RWPE2 (cell line): ENCODE results near the gene CLMP.
A peak's percentile ranks its signal among the peaks of the same experiment; 100 is the strongest.

ENCODE experiments used
- ATAC-seq: fragments of 200-7000 bp; cut with Tn5 transposase; 3 replicates; pipeline ENCODE4 v1.9.1; 2021; ENCODE audit warnings: low read depth
- DNase-seq: peaks from one replicate; pipeline ENCODE4 v3.0.0-alpha.2; 2020; ENCODE audit warnings: low spot score
- H3K27ac ChIP-seq: fragments of 450-650 bp; 2 replicates; pipeline ENCODE4 v1.5.1; 2017; ENCODE audit warnings: mild to moderate bottlenecking; ENCODE audit not compliant: poor library complexity, severe bottlenecking
- H3K27me3 ChIP-seq: fragments of 250-450 bp; sonication (Bioruptor Pico); 2 replicates; pipeline ENCODE4 v1.5.1; 2021; ENCODE audit warnings: mild to moderate bottlenecking, moderate library complexity; ENCODE audit not compliant: insufficient read depth, poor library complexity, severe bottlenecking
- H3K36me3 ChIP-seq: fragments of 250-450 bp; sonication (Bioruptor Pico); 2 replicates; pipeline ENCODE4 v1.5.1; 2020; ENCODE audit warnings: low read depth, mild to moderate bottlenecking, moderate library complexity
- H3K4me1 ChIP-seq: fragments of 250-450 bp; sonication (Bioruptor Pico); 2 replicates; pipeline ENCODE4 v1.5.1; 2021; ENCODE audit warnings: mild to moderate bottlenecking, moderate library complexity; ENCODE audit not compliant: insufficient read depth, poor library complexity, severe bottlenecking
- H3K4me3 ChIP-seq: fragments of 250-450 bp; sonication (Bioruptor Pico); 2 replicates; pipeline ENCODE4 v1.5.1; 2021; ENCODE audit warnings: mild to moderate bottlenecking, moderate library complexity; ENCODE audit not compliant: severe bottlenecking
- H3K9me3 ChIP-seq: fragments of 250-450 bp; sonication (Bioruptor Pico); 2 replicates; pipeline ENCODE4 v1.5.1; 2021; ENCODE audit warnings: mild to moderate bottlenecking, moderate library complexity; ENCODE audit not compliant: severe bottlenecking
- TF ChIP-seq, protein P1 (sequence below): fragments of 450-650 bp; IDR thresholded peaks from one replicate; pipeline ENCODE4 v1.5.1; 2017; ENCODE audit warnings: mild to moderate bottlenecking, moderate library complexity; ENCODE audit not compliant: poor library complexity, severe bottlenecking

CLMP gene

DNA sequence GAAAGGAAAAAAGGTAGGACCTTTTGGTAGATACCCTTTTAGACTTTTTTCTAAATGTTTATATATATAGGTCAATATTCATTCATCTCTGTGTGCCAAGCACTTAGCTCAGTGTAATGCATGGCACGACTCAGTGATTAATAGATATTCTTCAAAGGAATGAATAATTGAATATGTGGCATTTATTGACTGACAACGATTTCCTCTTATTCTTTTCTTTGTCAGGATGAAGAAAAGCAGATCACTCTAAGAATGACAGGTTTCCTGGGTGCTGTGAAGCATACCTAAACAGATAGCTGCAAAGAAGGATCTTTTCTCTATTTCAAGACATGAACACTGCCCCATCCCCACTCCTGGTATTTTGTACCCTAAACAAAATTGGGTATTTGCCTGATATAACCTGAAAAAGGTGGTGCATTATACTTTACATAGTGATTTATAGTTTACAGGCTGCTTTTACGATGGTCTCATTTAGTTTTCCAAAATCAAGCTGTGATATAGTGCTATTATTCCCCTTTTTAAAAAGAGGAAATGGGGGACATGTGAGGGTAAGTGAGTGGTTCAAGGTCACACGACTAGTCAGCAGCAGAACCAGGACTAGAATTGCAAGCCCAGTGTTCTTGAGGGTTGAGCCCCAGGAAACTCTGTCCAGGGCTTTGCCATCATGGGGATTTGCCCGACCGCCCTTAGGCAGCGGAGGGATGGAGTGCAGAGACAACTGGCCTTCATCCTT, 32.9 kb upstream of the CLMP start:
- no peak for ATAC-seq
- no peaks in the 10 kb centered on the region for H3K27me3 ChIP-seq
- TF ChIP-seq, protein P1, sequence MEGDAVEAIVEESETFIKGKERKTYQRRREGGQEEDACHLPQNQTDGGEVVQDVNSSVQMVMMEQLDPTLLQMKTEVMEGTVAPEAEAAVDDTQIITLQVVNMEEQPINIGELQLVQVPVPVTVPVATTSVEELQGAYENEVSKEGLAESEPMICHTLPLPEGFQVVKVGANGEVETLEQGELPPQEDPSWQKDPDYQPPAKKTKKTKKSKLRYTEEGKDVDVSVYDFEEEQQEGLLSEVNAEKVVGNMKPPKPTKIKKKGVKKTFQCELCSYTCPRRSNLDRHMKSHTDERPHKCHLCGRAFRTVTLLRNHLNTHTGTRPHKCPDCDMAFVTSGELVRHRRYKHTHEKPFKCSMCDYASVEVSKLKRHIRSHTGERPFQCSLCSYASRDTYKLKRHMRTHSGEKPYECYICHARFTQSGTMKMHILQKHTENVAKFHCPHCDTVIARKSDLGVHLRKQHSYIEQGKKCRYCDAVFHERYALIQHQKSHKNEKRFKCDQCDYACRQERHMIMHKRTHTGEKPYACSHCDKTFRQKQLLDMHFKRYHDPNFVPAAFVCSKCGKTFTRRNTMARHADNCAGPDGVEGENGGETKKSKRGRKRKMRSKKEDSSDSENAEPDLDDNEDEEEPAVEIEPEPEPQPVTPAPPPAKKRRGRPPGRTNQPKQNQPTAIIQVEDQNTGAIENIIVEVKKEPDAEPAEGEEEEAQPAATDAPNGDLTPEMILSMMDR = no peak
- no peaks in the 10 kb centered on the region for H3K4me1 ChIP-seq
- H3K9me3 ChIP-seq = no peaks in the 10 kb centered on the region
- no peak for DNase-seq
- no peak overlapping the region for H3K4me3 ChIP-seq
- no peak overlapping the region for H3K27ac ChIP-seq
- H3K36me3 ChIP-seq = no peaks in the 10 kb centered on the region

DNA sequence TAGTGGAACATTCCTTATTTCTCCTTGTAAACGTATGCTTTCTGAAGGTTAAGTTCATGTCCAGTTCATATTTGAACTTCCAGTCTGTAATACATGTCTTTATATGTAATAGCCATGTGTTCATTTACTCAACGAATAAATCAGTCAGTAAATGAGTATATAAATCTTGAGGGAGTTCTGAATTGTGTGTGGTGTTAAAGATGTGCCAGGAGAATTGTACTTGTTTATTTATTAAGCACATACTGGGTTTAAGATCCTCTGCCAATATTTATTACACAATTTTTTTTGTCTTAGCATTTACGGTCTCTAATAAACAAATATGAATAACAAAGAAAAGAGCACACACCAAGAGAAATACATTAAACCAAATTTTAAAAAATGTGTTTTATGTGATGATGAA, 26.5 kb upstream of the CLMP start:
- H3K27me3 ChIP-seq = no peaks in the 10 kb centered on the region
- H3K4me3 ChIP-seq = no peak overlapping the region
- H3K27ac ChIP-seq = no peak overlapping the region
- no peak for ATAC-seq
- TF ChIP-seq, protein P1 = no peak
- no peaks in the 10 kb centered on the region for H3K9me3 ChIP-seq
- no peaks in the 10 kb centered on the region for H3K36me3 ChIP-seq
- peaks cover 13% of the 10 kb centered on the region for H3K4me1 ChIP-seq
- DNase-seq = no peak

DNA sequence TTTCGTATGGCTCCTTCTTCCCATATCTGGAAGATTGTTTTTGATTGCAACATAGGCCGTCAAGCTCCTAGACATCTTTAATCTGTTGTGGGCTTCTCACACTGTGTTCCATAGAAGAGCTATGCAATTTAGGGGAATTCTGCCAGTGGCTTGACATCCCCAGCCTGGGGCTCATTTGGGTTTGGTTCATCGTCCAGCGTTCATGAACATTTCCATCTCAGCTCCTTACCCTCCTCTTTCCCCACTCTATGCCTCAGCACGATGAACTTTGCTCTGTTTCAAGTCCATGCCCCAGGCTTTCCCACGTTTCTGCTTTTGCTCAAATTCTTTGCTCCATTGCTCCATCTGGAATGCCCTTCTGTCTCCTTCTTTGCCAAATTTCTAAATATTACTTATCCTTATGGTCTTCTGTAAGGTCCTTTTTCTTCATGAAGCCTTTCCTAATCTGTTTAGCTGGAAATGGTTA, 26.1 kb upstream of the CLMP start:
- ATAC-seq (no peak), DNase-seq (no peak)
- Histone ChIP-seq H3K9me3 (no peaks in the 10 kb centered on the region), H3K4me1 (peaks cover 13% of the 10 kb centered on the region), H3K36me3 (no peaks in the 10 kb centered on the region), H3K4me3 (no peak overlapping the region), H3K27me3 (no peaks in the 10 kb centered on the region), H3K27ac (no peak overlapping the region)
- TF ChIP-seq, protein P1 = no peak

DNA sequence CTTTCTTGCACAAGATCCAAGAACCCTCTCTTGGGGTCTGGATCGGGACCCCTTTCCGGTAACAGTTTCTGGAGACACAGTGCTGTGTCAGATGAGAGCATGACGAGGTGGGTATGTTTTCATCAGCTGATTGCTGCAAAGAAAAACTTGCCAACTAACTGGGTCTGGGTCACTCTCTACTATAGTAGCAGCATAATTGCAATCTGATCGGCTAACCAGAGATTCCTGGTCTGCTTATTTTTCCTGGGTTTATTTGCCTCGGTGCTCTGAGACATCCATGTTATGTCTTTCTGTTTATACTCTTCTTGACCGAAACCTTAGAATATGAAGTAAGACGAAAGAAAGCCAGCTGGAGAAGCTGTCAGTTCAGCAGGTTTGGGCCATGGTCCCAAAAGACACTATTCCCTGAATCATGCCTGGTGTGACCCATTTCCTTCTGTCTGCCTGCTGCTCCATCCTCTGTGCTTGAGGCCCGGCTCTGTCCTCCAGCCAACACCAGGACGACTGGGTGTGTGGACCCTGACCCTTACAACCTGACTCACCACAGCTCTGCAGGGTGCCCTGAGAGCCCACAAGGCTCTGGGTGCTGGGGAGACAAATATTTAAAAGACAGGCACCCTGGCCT, 24.1 kb upstream of the CLMP start:
- Histone ChIP-seq H3K36me3 (no peaks in the 10 kb centered on the region), H3K27me3 (no peaks in the 10 kb centered on the region), H3K27ac (peak overlapping the region; percentile 28), H3K4me1 (peaks cover 13% of the 10 kb centered on the region), H3K4me3 (no peak overlapping the region), H3K9me3 (no peaks in the 10 kb centered on the region)
- TF ChIP-seq, protein P1 = no peak
- ATAC-seq (no peak), DNase-seq (no peak)

DNA sequence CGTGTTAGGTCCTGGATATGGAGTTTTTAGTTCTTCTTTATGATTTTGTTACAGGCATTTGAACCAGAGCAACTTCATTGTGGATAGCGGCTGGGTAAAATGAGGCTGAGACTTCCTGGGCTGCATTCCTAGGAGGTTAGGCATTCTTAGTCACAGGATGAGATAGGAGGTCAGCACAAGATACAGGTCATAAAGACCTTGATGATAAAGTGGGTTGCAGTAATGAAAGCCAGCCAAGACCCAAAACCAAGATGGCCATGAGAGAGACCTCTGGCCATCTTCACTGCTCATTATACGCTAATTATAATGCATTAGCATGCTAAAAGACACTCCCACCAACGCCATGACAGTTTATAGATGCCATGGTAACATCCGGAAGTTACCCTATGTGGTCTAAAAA, 23.4 kb upstream of the CLMP start:
- Histone ChIP-seq H3K27ac (peak overlapping the region; percentile 28), H3K4me1 (peaks cover 13% of the 10 kb centered on the region), H3K36me3 (no peaks in the 10 kb centered on the region), H3K27me3 (no peaks in the 10 kb centered on the region), H3K4me3 (no peak overlapping the region), H3K9me3 (no peaks in the 10 kb centered on the region)
- TF ChIP-seq, protein P1 = no peak
- peak; percentile 46; the same call in 1 of the 3 replicates for ATAC-seq
- DNase-seq = no peak
